Peyer's patch (tissue), 4 donors: Measurements from ENCODE around the gene TRAPPC13. TPM values are rescaled to one million over a fixed set of nuclear protein-coding genes. Genes with fewer than 3 reads are reported as not detected.
"Not testable (repeated sequence)": the region's sequence is repeated elsewhere in the genome, so short reads cannot be mapped to it uniquely, and the experiment has no call there.

Experiments used
- DNase-seq, 3 donors: peaks; one replicate each; pipeline ENCODE4 v3.0.0-alpha.2; 2017 to 2019
- H3K27ac ChIP-seq, 4 donors: fragments of 200-600 bp; sonication (generic); one replicate each; pipeline ENCODE4 v1.5.1; 2016 to 2019
- H3K27me3 ChIP-seq, 2 donors: fragments of 200-600 bp; sonication (generic); one replicate each; pipeline ENCODE4 v1.5.1; 2019
- H3K36me3 ChIP-seq, 3 donors: fragments of 200-600 bp; sonication (generic); one replicate each; pipeline ENCODE4 v1.5.1; 2016 to 2019
- H3K4me1 ChIP-seq, 4 donors: fragments of 200-600 bp; sonication (generic); one replicate each; pipeline ENCODE4 v1.5.1; 2016 to 2019
- H3K4me3 ChIP-seq, 4 donors: fragments of 200-600 bp; sonication (generic); 1 replicate in 3 of 4; 2 replicates in 1 of 4; pipeline ENCODE4 v1.5.1; 2016 to 2019; ENCODE audit warnings: mild to moderate bottlenecking in 1 of 4
- H3K9me3 ChIP-seq, 4 donors: fragments of 200-600 bp; sonication (generic); one replicate each; pipeline ENCODE4 v1.5.1; 2016 to 2019; ENCODE audit warnings: mild to moderate bottlenecking in 1 of 4
- POLR2A ChIP-seq, 2 donors: fragments of 450-650 bp; IDR thresholded peaks; one replicate each; pipeline ENCODE4 v1.5.1; 2017; ENCODE audit warnings: antibody characterized with exemption in 2 of 2, mild to moderate bottlenecking in 2 of 2, moderate library complexity in 2 of 2
- total RNA-seq, 4 donors: library from RNA; depleted of rRNA; stranded (reverse); fragments of >200 nt; gene quantifications; one replicate each; pipeline ENCODE4 v1.1.0, GENCODE V29; 2016
- TF ChIP-seq, protein P1 (sequence below), 6 experiments: fragments of 450-650 bp in 4 of 6; fragments of 200-600 bp in 2 of 6; sonication (generic) in 1 of 6; IDR thresholded peaks; one replicate each; pipeline ENCODE4 v1.5.1; 2017 to 2019; ENCODE audit warnings: antibody characterized with exemption in 6 of 6, mild to moderate bottlenecking in 3 of 6, moderate library complexity in 1 of 6

The TRAPPC13 gene, protein sequence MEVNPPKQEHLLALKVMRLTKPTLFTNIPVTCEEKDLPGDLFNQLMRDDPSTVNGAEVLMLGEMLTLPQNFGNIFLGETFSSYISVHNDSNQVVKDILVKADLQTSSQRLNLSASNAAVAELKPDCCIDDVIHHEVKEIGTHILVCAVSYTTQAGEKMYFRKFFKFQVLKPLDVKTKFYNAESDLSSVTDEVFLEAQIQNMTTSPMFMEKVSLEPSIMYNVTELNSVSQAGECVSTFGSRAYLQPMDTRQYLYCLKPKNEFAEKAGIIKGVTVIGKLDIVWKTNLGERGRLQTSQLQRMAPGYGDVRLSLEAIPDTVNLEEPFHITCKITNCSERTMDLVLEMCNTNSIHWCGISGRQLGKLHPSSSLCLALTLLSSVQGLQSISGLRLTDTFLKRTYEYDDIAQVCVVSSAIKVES
- total RNA-seq, result 10 to 100 TPM; 19.0 to 27.1 (median 24.9) TPM

DNA sequence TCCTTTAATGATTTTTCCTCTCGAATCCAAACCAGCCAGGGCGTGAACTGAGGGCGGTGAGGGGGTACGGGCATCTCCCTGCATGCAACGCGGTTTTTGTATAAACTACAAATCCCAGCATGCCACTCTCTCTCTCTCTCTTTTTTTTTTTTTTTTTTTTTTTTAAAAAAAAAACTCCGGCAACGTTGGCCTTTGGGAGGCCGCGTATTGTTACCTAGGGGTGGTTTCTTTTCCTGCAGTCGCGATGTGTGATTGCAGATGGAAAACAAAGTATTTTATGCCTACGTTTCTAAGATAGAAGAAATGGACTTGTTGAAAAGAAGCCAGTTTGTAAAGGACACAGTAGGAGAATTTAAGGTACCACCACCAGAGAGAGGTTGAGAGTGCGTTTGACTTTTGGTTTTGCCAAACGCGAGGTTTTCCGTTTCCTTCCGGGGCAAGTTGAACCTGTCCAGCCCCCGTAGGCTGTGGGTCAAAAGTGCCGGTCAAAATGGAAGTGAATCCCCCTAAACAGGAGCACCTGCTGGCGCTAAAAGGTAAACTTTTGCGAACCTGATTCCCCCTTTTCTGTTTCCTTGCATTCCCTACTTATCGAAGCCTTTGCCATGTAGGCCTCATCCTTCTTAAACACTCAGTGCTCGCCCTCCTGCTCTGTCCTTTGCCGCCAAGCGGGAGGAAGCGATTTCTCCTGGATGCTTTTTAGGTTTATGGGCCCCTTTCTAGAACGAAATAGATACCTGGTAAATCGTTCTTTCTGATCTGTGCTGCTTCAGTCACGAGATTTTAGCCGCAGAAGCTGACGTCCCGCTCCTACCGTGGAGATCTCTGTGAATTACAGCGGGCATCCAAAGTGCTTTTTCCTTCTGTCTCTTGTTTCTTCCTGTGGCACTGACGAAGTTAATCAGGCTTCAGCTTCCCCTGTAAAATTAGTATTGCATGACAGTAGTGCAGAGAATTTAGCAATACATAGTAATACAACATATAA, at the start of gene TRAPPC13, which contains the start of gene SHLD3:
TSS of gene TRAPPC13 (plus strand) at position 457 of the 985 bp plus-strand sequence. CDS start at position 491, 34 bp downstream.
TSS of gene SHLD3 (plus strand) at position 457 of the 985 bp plus-strand sequence. CDS start 4,561 bp downstream, outside the sequence.
- Histone ChIP-seq H3K27me3 (no peaks in the 10 kb centered on the region), H3K4me1 (peaks cover 0 to 32% (median 10%) of the 10 kb centered on the region in 4 donors), H3K4me3 (peak within 1 kb of the TSS; percentile 65 to 96 (median 76)), H3K9me3 (no peaks in the 10 kb centered on the region), H3K27ac (peak within 1 kb of the TSS; percentile 76 to 91 (median 80)), H3K36me3 (peaks cover 0 to 8% (median 0%) of the 10 kb centered on the region in 3 donors)
- TF ChIP-seq, protein P1, sequence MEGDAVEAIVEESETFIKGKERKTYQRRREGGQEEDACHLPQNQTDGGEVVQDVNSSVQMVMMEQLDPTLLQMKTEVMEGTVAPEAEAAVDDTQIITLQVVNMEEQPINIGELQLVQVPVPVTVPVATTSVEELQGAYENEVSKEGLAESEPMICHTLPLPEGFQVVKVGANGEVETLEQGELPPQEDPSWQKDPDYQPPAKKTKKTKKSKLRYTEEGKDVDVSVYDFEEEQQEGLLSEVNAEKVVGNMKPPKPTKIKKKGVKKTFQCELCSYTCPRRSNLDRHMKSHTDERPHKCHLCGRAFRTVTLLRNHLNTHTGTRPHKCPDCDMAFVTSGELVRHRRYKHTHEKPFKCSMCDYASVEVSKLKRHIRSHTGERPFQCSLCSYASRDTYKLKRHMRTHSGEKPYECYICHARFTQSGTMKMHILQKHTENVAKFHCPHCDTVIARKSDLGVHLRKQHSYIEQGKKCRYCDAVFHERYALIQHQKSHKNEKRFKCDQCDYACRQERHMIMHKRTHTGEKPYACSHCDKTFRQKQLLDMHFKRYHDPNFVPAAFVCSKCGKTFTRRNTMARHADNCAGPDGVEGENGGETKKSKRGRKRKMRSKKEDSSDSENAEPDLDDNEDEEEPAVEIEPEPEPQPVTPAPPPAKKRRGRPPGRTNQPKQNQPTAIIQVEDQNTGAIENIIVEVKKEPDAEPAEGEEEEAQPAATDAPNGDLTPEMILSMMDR (IDR thresholded peaks at IDR 0.05), result peak in 3 of 6 experiments; percentile 13 to 26 (median 15)
- TF ChIP-seq POLR2A (IDR thresholded peaks at IDR 0.05), result no peak
- peak; percentile 75 to 93 (median 83) for DNase-seq

DNA sequence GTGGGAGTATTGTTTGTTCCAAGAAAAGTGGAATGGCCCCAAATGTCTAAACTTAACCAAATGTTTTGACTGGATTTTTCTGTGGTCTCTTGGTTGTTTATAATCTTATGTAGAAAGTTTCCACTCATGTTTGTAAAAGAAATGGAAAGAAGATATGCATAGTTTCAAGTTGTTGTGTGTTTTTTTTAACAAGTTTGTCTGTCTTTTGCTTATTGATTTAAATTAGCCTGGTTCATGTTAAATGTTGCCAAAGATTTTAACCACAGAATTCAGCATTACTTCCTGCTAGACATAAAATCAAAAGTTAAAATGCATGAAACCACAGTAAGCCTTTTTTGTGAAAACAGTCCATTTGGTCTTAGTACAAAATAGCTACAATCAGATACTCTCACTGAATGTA, 47.7 kb upstream of the TRAPPC13 start:
- Histone ChIP-seq H3K9me3 (no peaks in the 10 kb centered on the region), H3K27ac (no peak overlapping the region), H3K4me3 (no peak overlapping the region), H3K36me3 (peaks cover 0 to 43% (median 0%) of the 10 kb centered on the region in 3 donors), H3K4me1 (no peaks in the 10 kb centered on the region), H3K27me3 (no peaks in the 10 kb centered on the region)
- TF ChIP-seq POLR2A (IDR thresholded peaks at IDR 0.05), result no peak
- no peak for DNase-seq

DNA sequence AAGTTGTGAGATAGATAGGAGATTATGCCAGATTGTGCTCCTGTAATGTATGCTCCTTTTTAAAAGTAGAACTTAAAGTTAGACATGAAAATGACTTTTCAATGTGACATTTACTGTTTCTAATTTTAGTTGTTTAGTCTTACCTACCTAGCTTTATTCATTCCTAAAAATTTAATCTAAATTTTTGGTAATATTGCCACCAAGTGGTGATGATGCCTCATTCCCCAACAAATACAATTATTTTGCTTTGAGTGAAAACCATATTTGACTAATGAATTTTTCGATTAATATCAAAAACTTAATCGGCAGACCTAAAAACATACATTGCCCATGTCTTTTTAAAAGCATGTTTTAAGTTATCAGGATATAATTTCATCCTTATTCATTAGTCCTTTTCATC, 36.1 kb upstream of the TRAPPC13 start:
- Histone ChIP-seq H3K4me1 (no peaks in the 10 kb centered on the region), H3K4me3 (no peak overlapping the region), H3K36me3 (peaks cover 0 to 94% (median 0%) of the 10 kb centered on the region in 3 donors), H3K9me3 (no peaks in the 10 kb centered on the region), H3K27ac (no peak overlapping the region), H3K27me3 (no peaks in the 10 kb centered on the region)
- no peak for DNase-seq
- TF ChIP-seq, protein P1 (IDR thresholded peaks at IDR 0.05), result no peak
- no peak for TF ChIP-seq POLR2A (IDR thresholded peaks at IDR 0.05)

DNA sequence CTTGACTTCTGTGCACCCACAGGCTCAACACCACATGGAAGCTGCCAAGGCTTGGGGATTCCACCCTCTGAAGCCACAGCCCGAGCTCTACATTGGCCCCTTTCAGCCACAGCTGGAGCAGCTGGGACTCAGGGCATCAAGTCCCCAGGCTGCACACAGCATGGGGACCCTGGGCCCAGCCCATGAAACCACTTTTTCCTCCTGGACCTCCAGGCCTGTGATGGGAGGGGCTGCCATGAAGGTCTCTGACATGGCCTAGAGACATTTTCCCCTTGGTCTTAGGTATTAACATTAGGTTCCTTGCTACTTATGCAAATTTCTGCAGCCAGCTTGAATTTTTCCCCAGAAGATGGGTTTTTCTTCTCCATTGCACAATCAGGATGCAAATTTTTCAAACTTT, 23.1 kb upstream of the TRAPPC13 start:
- H3K9me3 ChIP-seq, H3K4me3 ChIP-seq, DNase-seq, H3K4me1 ChIP-seq, H3K27me3 ChIP-seq, H3K27ac ChIP-seq: not testable (repeated sequence)
- H3K36me3 ChIP-seq, result peaks cover 0 to 83% (median 3%) of the 10 kb centered on the region in 3 donors

DNA sequence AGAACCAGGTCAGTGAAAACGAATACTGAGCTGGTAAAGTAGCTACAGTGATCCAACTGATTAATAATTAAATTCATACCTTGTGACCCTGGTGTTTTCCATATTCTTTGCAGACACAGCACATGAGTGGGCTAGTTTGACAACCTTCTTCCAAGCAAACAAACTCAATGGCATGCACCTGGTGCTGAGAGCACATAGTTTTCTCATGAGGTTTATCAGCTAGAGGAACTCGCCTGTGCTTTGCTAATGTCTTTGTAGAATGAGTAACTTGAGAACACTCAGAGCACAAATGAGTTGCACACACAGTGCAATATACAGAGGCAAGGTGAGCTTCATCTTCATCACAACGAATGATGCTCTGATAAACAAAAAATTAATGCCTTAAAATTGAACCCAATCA, 13.3 kb upstream of the TRAPPC13 start:
- Histone ChIP-seq H3K9me3 (no peaks in the 10 kb centered on the region), H3K36me3 (peaks cover 0 to 78% (median 0%) of the 10 kb centered on the region in 3 donors), H3K4me3 (no peak overlapping the region), H3K27ac (no peak overlapping the region), H3K27me3 (no peaks in the 10 kb centered on the region), H3K4me1 (no peaks in the 10 kb centered on the region)
- no peak for DNase-seq
- no peak for TF ChIP-seq POLR2A (IDR thresholded peaks at IDR 0.05)
- TF ChIP-seq, protein P1 (IDR thresholded peaks at IDR 0.05), result no peak

DNA sequence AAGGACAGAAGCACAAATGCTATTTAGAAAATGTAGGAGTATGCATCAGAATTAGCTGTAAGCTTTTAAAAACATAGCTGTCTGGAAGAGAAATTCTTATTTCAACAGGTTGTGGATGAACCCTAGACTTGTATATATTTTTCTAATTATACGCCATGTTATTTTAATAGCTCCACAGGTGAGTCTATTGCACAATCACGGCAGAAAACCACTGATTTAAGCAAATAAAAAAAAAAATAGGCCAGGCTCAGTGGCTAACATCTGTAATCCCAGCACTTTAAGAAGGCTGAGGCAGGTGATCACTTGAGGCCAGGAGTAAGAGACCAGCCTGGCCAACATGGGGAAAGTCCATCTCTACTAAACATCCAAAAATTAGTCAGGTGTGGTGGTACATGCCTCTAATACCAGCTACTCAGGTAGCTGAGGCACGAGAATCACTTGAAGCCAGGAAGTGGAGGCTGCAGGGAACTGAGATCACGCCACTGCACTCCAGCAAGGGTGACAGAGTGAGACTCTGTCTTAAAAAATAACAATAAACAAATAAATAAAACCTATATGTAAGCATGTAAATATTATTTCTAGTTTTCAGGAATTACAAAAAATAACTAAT, 12.4 kb upstream of the TRAPPC13 start:
- H3K36me3 ChIP-seq, result peaks cover 0 to 74% (median 0%) of the 10 kb centered on the region in 3 donors

More for the DNA sequence above, 12.4 kb upstream of the TRAPPC13 start:
- Histone ChIP-seq H3K27me3 (no peaks in the 10 kb centered on the region), H3K27ac (no peak overlapping the region), H3K9me3 (no peaks in the 10 kb centered on the region), H3K4me3 (no peak overlapping the region), H3K4me1 (no peaks in the 10 kb centered on the region)
- DNase-seq, result no peak
- no peak for TF ChIP-seq POLR2A (IDR thresholded peaks at IDR 0.05)
- TF ChIP-seq, protein P1 (IDR thresholded peaks at IDR 0.05), result no peak
